GM12878 (cell line): ENCODE data around the gene ASH1L. TPM values are rescaled to one million over a fixed set of nuclear protein-coding genes. Genes with fewer than 3 reads are reported as not detected.

Experiments
- ATAC-seq: fragments of 200-7000 bp; cut with Tn5 transposase; 3 replicates; pipeline ENCODE4 v1.9.1; 2020; ENCODE audit warnings: mild to moderate bottlenecking, moderate library complexity
- BruUV-seq: library from RNA; stranded (reverse); fragments of 400-500 nt; replicated peaks from 2 replicates; lab custom pipeline; 2021; lab: Mats Ljungman, UMichigan
- CTCF ChIA-PET: fragments of 300-600 bp; sonication (Branson Sonifier 250); formaldehyde crosslinking; extraction: SDS; loops from one replicate; lab custom pipeline; 2021; ENCODE audit warnings: inconsistent platforms; lab: Yijun Ruan, JAX
- POLR2A ChIA-PET: fragments of 350-600 bp; formaldehyde crosslinking; extraction: SDS; loops from one replicate; lab custom pipeline; 2021; ENCODE audit warnings: inconsistent platforms; lab: Charles Lee
- RAD21 ChIA-PET: fragments of 300-600 bp; sonication (Branson Sonifier 250); formaldehyde crosslinking; loops from one replicate; lab custom pipeline; 2023; ENCODE audit warnings: antibody characterized with exemption; ENCODE audit not compliant: unreplicated experiment; lab: Charles Lee
- SMC1A ChIA-PET: fragments of 300-600 bp; sonication (Branson Sonifier 250); formaldehyde crosslinking; loops from one replicate; lab custom pipeline; 2023; ENCODE audit not compliant: unreplicated experiment, uncharacterized antibody; lab: Charles Lee
- DNase-seq: peaks from one replicate; pipeline ENCODE4 v3.0.0-alpha.2; 2011; ENCODE audit warnings: low read depth, low spot score
- FAIRE-seq: peaks from 3 replicates; lab custom pipeline; 2011; peaks lifted over from hg19 to GRCh38; lab: Jason Lieb, UNC
- H2AFZ ChIP-seq: 2 replicates; pipeline ENCODE4 v1.6.0; 2011; ENCODE audit warnings: low read depth, low read length, control low read depth; ENCODE audit not compliant: control insufficient read depth
- H3K27ac ChIP-seq: 2 replicates; pipeline ENCODE4 v1.5.1; 2011; ENCODE audit warnings: control low read depth; ENCODE audit not compliant: control insufficient read depth, insufficient read depth
- H3K27me3 ChIP-seq, 2 experiments: replicated peaks in 1 of 2; 2 replicates each; pipeline versions ENCODE4 v1.6.0 to v1.6.1; 2011; ENCODE audit warnings: low read length in 1 of 2; ENCODE audit not compliant: control insufficient read depth in 2 of 2, insufficient read depth in 2 of 2
- H3K36me3 ChIP-seq, 2 experiments: 2 replicates each; pipeline ENCODE4 v1.5.1; 2011; ENCODE audit warnings: low read length in 1 of 2; ENCODE audit not compliant: control insufficient read depth in 2 of 2, insufficient read depth in 2 of 2
- H3K4me1 ChIP-seq: 2 replicates; pipeline ENCODE4 v1.6.1; 2011; ENCODE audit warnings: mild to moderate bottlenecking, low read length, moderate library complexity, mixed read lengths; ENCODE audit not compliant: control insufficient read depth, insufficient read depth
- H3K4me2 ChIP-seq: 2 replicates; pipeline ENCODE4 v1.6.0; 2011; ENCODE audit warnings: control low read depth; ENCODE audit not compliant: control insufficient read depth, insufficient read depth
- H3K4me3 ChIP-seq: fragments of 200-600 bp; sonication (generic); 2 replicates; pipeline ENCODE4 v1.5.1; 2016
- H3K79me2 ChIP-seq: 2 replicates; pipeline ENCODE4 v1.6.0; 2011; ENCODE audit warnings: low read length; ENCODE audit not compliant: control insufficient read depth, insufficient read depth
- H3K9ac ChIP-seq: 2 replicates; pipeline ENCODE4 v1.8.0; 2011; ENCODE audit warnings: low read length, control low read depth, mixed read lengths; ENCODE audit not compliant: control insufficient read depth, insufficient read depth
- H3K9me3 ChIP-seq: replicated peaks from 3 replicates; pipeline ENCODE4 v1.5.1; 2011; ENCODE audit warnings: mild to moderate bottlenecking, low read length; ENCODE audit not compliant: control insufficient read depth, insufficient read depth
- H4K20me1 ChIP-seq: 2 replicates; pipeline ENCODE4 v1.6.0; 2011; ENCODE audit not compliant: control insufficient read depth, insufficient read depth
- BCLAF1 ChIP-seq: fragments of 450-650 bp; IDR thresholded peaks from 2 replicates; pipeline ENCODE4 v1.6.1; 2017; ENCODE audit warnings: antibody characterized with exemption, mild to moderate bottlenecking, moderate library complexity
- JUND ChIP-seq: IDR thresholded peaks from 2 replicates; pipeline ENCODE4 v1.6.1; 2012; ENCODE audit warnings: low read depth, mild to moderate bottlenecking, low read length, improper control_type of control experiment, moderate library complexity
- ZSCAN29 ChIP-seq: fragments of 450-650 bp; IDR thresholded peaks from 2 replicates; pipeline ENCODE4 v1.6.1; 2017; ENCODE audit warnings: mild to moderate bottlenecking, moderate library complexity
- WGBS: methylation state at CpG from one replicate; pipeline ENCODE4 v1.1.6; 2016; ENCODE audit warnings: low lambda C conversion rate; ENCODE audit not compliant: insufficient replicate concordance, insufficient coverage; ENCODE audit errors: missing lambda C conversion rate; 5-methylcytosine and 5-hydroxymethylcytosine counted together
- in situ Hi-C: fragments of 300-500 bp; cut with MboI; formaldehyde crosslinking; loops from 9 replicates; pipeline ENCODE4 v1.14.3; 2018; ENCODE audit warnings: mixed read lengths
- intact Hi-C: fragments of 100-400 bp; cut with micrococcal nuclease; formaldehyde crosslinking; loops from one replicate; pipeline ENCODE4 v1.14.2; 2022; ENCODE audit not compliant: unreplicated experiment
- polyA plus RNA-seq, 11 experiments: library from polyadenylated mRNA; depleted of rRNA in 4 of 11; unstranded in 6 of 11; stranded (reverse) in 5 of 11; fragments of >200 nt; fragmentation: Nextera tagmentation in 4 of 11; fragmentation: Illumina TruSeq in 1 of 11; extraction: Ambion mirVana in 4 of 11; extraction: Trizol in 1 of 11; gene quantifications; 1 replicate in 1 of 11; 2 replicates in 10 of 11; pipeline versions ENCODE4 v1.2.1 to v1.2.3, GENCODE V29; 2011 to 2016; ENCODE audit warnings: inconsistent platforms in 2 of 11, missing spikeins in 2 of 11, low read depth in 1 of 11
- total RNA-seq, 4 experiments: library from RNA; depleted of rRNA in 3 of 4; stranded (reverse); fragments of >200 nt in 3 of 4; fragmentation: Illumina TruSeq in 1 of 4; extraction: Trizol in 1 of 4; gene quantifications; 2 replicates each; pipeline versions ENCODE4 v1.2.1 to v1.2.3, GENCODE V29; 2013 to 2021
- TF ChIP-seq, protein P1 (sequence below): fragments of 450-650 bp; IDR thresholded peaks from 2 replicates; pipeline ENCODE4 v1.6.1; 2016; ENCODE audit warnings: mild to moderate bottlenecking

ASH1L gene
- total and polyA plus RNA-seq, 10 of the 15 experiments (the other 5 are each of a cell fraction or from before 2014, with no cell fraction given) = 1.7 to 23.9 (median 16.6) TPM

DNA sequence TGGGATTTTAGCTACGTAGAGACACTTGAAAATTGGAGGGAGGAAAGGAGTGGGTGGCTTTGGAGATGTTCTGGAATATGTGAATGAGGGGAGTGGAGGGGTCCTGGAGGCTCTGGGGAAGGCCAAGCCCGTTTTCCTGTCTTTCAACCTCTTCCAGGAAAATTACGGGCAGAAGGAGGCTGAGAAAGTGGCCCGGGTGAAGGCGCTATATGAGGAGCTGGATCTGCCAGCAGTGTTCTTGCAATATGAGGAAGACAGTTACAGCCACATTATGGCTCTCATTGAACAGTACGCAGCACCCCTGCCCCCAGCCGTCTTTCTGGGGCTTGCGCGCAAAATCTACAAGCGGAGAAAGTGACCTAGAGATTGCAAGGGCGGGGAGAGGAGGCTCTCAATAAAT, 242.4 kb downstream of the ASH1L start (continued):
- TF ChIP-seq ZSCAN29 = no peak
- TF ChIP-seq JUND = no peak

- Histone ChIP-seq H3K36me3 (peaks cover 7 to 26% of the 10 kb centered on the region in 2 experiments), H3K9ac (no peak overlapping the region), H3K4me2 (no peak overlapping the region), H3K27ac (no peak overlapping the region), H4K20me1 (no peaks in the 10 kb centered on the region), H3K27me3 (no peaks in the 10 kb centered on the region), H3K4me1 (peaks cover 7% of the 10 kb centered on the region), H3K4me3 (no peak overlapping the region), H2AFZ (no peak overlapping the region), H3K9me3 (no peaks in the 10 kb centered on the region), H3K79me2 (no peaks in the 10 kb centered on the region; the same call in none of the 2 replicates)
- in situ Hi-C loops (no loop called here), intact Hi-C loops (no loop called here)
- ATAC-seq = no peak
- ChIA-PET CTCF (interaction anchor here (1.5 to 9.6 kb wide), 3 partner anchors 13 to 273 kb away, joined by 3 to 225 read pairs (median 37); partner anchors contain the start of genes ENTREP3 and FDPS), POLR2A (no interaction called here), RAD21 (no interaction called here), SMC1A (interaction anchor here (0.6 to 6.8 kb wide), 2 partner anchors 13 to 68 kb away, joined by 3 to 57 read pairs; no protein-coding TSS in a partner anchor)
- 90% methylated on average over 5 of the region's 5 CpGs for WGBS
- DNase-seq = no peak
- FAIRE-seq = no peak
- BruUV-seq = no TSS peak
- TF ChIP-seq, protein P1, sequence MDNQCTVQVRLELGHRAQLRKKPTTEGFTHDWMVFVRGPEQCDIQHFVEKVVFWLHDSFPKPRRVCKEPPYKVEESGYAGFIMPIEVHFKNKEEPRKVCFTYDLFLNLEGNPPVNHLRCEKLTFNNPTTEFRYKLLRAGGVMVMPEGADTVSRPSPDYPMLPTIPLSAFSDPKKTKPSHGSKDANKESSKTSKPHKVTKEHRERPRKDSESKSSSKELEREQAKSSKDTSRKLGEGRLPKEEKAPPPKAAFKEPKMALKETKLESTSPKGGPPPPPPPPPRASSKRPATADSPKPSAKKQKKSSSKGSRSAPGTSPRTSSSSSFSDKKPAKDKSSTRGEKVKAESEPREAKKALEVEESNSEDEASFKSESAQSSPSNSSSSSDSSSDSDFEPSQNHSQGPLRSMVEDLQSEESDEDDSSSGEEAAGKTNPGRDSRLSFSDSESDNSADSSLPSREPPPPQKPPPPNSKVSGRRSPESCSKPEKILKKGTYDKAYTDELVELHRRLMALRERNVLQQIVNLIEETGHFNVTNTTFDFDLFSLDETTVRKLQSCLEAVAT = no peak
- no peak for TF ChIP-seq BCLAF1
Measured at GRCh38 chr1:155319536-155319935, 243.1 kb downstream of the ASH1L start.
